Measurements from ENCODE around the gene GULP1.

- TF ChIP-seq TCF7L2 (IDR thresholded peaks at IDR 0.05; ENCODE audit: borderline replicate concordance, low read depth, low read length) (no peak), CTCF (tag by site-specific recombination; IDR thresholded peaks at IDR 0.05) (no peak), ZBTB11 (tag by site-specific recombination; conservative IDR thresholded peaks at IDR 0.05; ENCODE audit: low read depth) (no peak), ZNF133 (tag by site-specific recombination; IDR thresholded peaks at IDR 0.05) (no peak), PATZ1 (tag by site-specific recombination; IDR thresholded peaks at IDR 0.05) (no peak), ZNF561 (tag by site-specific recombination; IDR thresholded peaks at IDR 0.05; ENCODE audit: borderline replicate concordance) (no peak), ZNF175 (tag by site-specific recombination; IDR thresholded peaks at IDR 0.05) (no peak), KLF8 (tag by site-specific recombination; IDR thresholded peaks at IDR 0.05) (no peak), PRDM6 (tag by site-specific recombination; IDR thresholded peaks at IDR 0.05) (no peak)
Measured at GRCh38 chr2:188382107-188382506, 90.4 kb downstream of the GULP1 start.

Measured in HEK293 (cell line).